Measurements from ENCODE around the gene PRDM16. TPM values are rescaled to one million over a fixed set of nuclear protein-coding genes. Genes with fewer than 3 reads are reported as not detected.

PRDM16 gene
- 6.7 TPM for total RNA-seq

- no peak for DNase-seq
These were observed at the start of gene PRDM16 for GRCh38 chr1:3068564-3069431. Gene PRDM16, plus strand, starts transcription at chr1:3069203. Its CDS starts 57 bp downstream, at chr1:3069260.

- no peak for DNase-seq
These were observed 49.4 kb upstream of the PRDM16 start for GRCh38 chr1:3019516-3020051.

GRCh38 chr1:3020263-3020909, 48.6 kb upstream of the PRDM16 start:
- DNase-seq: no peak

GRCh38 chr1:3021233-3021671, 47.8 kb upstream of the PRDM16 start, which contains the start of gene ACTRT2:
Gene ACTRT2, plus strand, starts transcription at chr1:3021467. Its CDS starts 220 bp downstream, at chr1:3021687.
- no peak for DNase-seq

- DNase-seq: no peak
These were observed 47.1 kb upstream of the PRDM16 start for GRCh38 chr1:3021801-3022401.

- no peak for DNase-seq
These were observed 46.5 kb upstream of the PRDM16 start for GRCh38 chr1:3022511-3022973.

- DNase-seq: no peak
These were observed 46.0 kb upstream of the PRDM16 start for GRCh38 chr1:3022976-3023375.

GRCh38 chr1:3024019-3024418, 45.0 kb upstream of the PRDM16 start:
- DNase-seq: no peak

- DNase-seq: no peak
These were observed 44.4 kb upstream of the PRDM16 start for GRCh38 chr1:3024588-3024987.

GRCh38 chr1:3026124-3026523, 42.9 kb upstream of the PRDM16 start:
- DNase-seq: no peak

GRCh38 chr1:3026581-3027391, 42.2 kb upstream of the PRDM16 start:
- no peak for DNase-seq

- no peak for DNase-seq
These were observed 41.2 kb upstream of the PRDM16 start for GRCh38 chr1:3027611-3028371.

- DNase-seq: no peak
These were observed 40.3 kb upstream of the PRDM16 start for GRCh38 chr1:3028531-3029282.

GRCh38 chr1:3029481-3029961, 39.5 kb upstream of the PRDM16 start:
- DNase-seq: no peak

- no peak for DNase-seq
These were observed 38.9 kb upstream of the PRDM16 start for GRCh38 chr1:3029991-3030662.

- DNase-seq: peak; percentile 41
These were observed 38.2 kb upstream of the PRDM16 start for GRCh38 chr1:3030663-3031381.

- DNase-seq: no peak
These were observed 37.4 kb upstream of the PRDM16 start for GRCh38 chr1:3031401-3032221.

Measured in occipital lobe (tissue), 2 donors.